ENCODE data around the gene LRRC2.

LRRC2 gene

DNA sequence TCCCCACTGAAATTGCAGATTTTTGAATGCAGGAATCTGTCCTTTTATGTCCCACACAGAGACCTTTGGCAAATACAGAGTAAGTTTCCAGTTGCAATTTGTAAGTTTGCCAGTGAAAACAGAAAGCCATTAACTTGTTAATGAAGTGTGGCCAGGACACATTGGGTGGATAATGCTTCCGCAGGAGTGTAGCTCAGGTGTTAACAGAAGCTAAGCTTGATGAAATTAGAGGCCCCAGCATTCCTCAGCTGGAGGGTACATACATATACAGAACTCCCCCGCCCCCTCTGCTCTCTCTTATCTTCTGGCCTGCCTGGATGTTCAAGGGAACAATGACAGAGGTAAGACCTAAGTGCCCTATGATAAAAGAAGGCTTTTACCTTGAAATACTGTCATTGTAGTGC lies 8.1 kb upstream of the LRRC2 start:
- peaks cover 25% of the 10 kb centered on the region for H3K27me3 Mint-ChIP-seq
- ATAC-seq (no peak), DNase-seq (no peak)
- no peak overlapping the region for H3K4me3 Mint-ChIP-seq
- no peak overlapping the region for H3K27ac Mint-ChIP-seq
- peaks cover 0 to 4% of the 10 kb centered on the region in 2 donors for H3K9me3 Mint-ChIP-seq
- peaks cover 5% of the 10 kb centered on the region for H3K4me1 Mint-ChIP-seq

GRCh38 chr3:46573701-46574100 lies 7.6 kb upstream of the LRRC2 start:
- Mint-ChIP-seq H3K27me3 (peaks cover 22% of the 10 kb centered on the region), H3K4me3 (no peak overlapping the region), H3K9me3 (peaks cover 0 to 4% of the 10 kb centered on the region in 2 donors), H3K27ac (no peak overlapping the region), H3K4me1 (peaks cover 5% of the 10 kb centered on the region)
- DNase-seq (no peak), ATAC-seq (no peak)

GRCh38 chr3:46571684-46572083 lies 5.6 kb upstream of the LRRC2 start:
- DNase-seq (no peak), ATAC-seq (no peak)
- H3K4me3 Mint-ChIP-seq, result no peak overlapping the region
- H3K27ac Mint-ChIP-seq, result no peak overlapping the region
- no peaks in the 10 kb centered on the region for H3K4me1 Mint-ChIP-seq
- H3K27me3 Mint-ChIP-seq, result peaks cover 27% of the 10 kb centered on the region
- H3K9me3 Mint-ChIP-seq, result peaks cover 0 to 4% of the 10 kb centered on the region in 2 donors

DNA sequence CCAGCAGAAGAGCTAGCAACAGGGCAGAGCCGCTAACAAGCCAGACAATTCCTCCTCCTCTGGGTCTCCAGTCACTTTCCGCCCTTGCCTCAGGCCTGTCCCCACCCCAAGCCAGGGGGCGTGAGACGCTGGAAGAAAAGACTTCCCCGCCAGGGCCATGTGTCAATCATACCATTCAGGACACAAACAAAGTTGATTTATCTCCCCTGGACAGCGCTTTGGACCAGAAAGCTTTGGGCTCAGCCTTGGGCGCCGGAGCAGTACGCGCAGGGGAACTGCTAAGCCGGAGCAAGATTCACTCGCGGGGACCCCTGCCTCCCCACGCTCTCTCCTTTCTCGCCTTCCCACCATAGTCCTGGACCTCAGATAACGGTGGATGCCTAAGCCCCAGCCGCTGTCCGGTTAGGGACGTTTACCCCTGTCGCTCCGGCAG lies 479 bp downstream of the LRRC2 start:
- ATAC-seq, result peak; percentile 16
- DNase-seq, result no peak
- Mint-ChIP-seq H3K9me3 (peaks cover 0 to 4% of the 10 kb centered on the region in 2 donors), H3K27ac (peak overlapping the region in 1 of 2 donors; percentile 42), H3K27me3 (peaks cover 53% of the 10 kb centered on the region), H3K4me3 (peak overlapping the region; percentile 45 to 77), H3K4me1 (peaks cover 14% of the 10 kb centered on the region)

GRCh38 chr3:46565077-46565476 lies 1.0 kb downstream of the LRRC2 start:
- Mint-ChIP-seq H3K27me3 (peaks cover 59% of the 10 kb centered on the region), H3K9me3 (peaks cover 0 to 4% of the 10 kb centered on the region in 2 donors), H3K27ac (peak overlapping the region in 1 of 2 donors; percentile 39), H3K4me1 (peaks cover 14% of the 10 kb centered on the region), H3K4me3 (peak overlapping the region; percentile 45 to 77)
- ATAC-seq, result no peak
- DNase-seq, result no peak

DNA sequence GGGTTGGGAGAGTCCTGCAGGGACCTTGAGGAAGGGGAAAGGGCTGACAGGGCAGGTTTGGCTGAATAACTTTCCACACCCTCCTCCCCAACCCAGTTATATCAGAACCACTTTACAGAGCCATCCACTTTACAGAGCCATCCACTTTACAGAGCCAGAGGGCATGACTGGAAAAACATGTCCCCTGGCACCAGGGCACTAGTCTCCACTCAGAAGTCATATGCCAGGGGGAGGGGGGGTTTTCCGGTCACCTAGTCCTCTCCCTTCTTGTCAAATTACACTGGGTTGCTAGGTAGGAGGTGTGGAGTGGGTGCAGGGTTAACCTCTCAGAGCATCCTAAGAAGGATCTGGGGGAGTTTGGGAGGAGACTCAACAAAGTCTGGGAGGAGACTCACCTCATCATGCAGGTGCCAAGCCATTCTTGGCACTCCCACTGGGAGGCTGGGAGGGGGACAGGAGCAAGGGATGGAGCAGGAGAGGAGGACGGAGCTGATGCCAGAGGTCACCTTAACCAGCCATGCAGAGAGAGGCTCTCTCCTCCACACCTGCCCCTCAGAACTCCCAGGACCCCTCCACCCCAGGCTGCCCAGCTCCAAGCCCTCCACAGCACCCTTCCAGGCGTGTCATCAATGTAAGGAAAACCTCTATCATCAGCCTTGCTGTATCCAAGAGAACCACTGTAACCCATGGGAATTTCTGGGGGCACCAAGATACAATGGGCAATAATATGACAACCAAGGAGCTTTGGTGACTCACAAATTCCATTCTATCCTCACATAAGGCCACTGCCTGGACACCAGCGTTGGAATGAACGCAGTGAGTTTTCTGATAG lies 1.7 kb downstream of the LRRC2 start:
- Mint-ChIP-seq H3K4me3 (no peak overlapping the region), H3K27me3 (peaks cover 64% of the 10 kb centered on the region), H3K9me3 (no peaks in the 10 kb centered on the region), H3K27ac (no peak overlapping the region), H3K4me1 (peaks cover 14% of the 10 kb centered on the region)
- DNase-seq (no peak), ATAC-seq (no peak)

- Mint-ChIP-seq H3K9me3 (no peaks in the 10 kb centered on the region), H3K4me3 (no peak overlapping the region), H3K27ac (no peak overlapping the region), H3K4me1 (peaks cover 28% of the 10 kb centered on the region), H3K27me3 (peaks cover 52% of the 10 kb centered on the region)
- DNase-seq (no peak), ATAC-seq (peak; percentile 64)
These were observed 4.2 kb downstream of the LRRC2 start for GRCh38 chr3:46561951-46562350.

DNA sequence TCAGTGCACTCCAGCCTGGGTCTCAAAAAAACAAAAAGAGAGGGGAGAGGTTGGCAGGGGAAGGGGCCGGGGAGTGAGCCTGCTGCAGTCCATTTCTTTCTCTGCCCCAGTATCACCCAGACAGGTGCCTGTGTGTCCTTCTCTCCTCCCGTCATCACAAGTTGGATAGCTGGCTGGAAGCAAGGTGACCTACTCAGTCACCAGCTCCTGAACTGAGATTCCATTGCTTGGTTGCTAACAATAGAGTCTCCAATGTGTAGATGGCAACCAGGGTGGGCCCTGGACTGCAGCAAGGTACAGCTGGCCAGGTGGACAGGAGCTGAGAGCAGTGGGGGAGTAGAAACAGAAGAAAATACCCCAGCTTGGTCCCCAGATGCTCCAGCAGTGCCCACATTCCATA lies 4.6 kb downstream of the LRRC2 start:
- Mint-ChIP-seq H3K4me1 (peaks cover 28% of the 10 kb centered on the region), H3K9me3 (no peaks in the 10 kb centered on the region), H3K4me3 (no peak overlapping the region), H3K27me3 (peaks cover 51% of the 10 kb centered on the region), H3K27ac (no peak overlapping the region)
- ATAC-seq, result no peak
- DNase-seq, result no peak

- no peak for ATAC-seq
- Mint-ChIP-seq H3K4me1 (peaks cover 14% of the 10 kb centered on the region), H3K4me3 (peak overlapping the region in 1 of 2 donors; percentile 83), H3K27me3 (peaks cover 28% of the 10 kb centered on the region), H3K27ac (no peak overlapping the region), H3K9me3 (no peaks in the 10 kb centered on the region)
- no peak for DNase-seq
These were observed 6.9 kb downstream of the LRRC2 start for GRCh38 chr3:46559091-46559704.

GRCh38 chr3:46558184-46559043 lies 7.7 kb downstream of the LRRC2 start:
- Mint-ChIP-seq H3K4me3 (peak overlapping the region; percentile 83 to 85), H3K9me3 (no peaks in the 10 kb centered on the region), H3K27ac (peak overlapping the region in 1 of 2 donors; percentile 21), H3K27me3 (peaks cover 20% of the 10 kb centered on the region), H3K4me1 (peaks cover 14% of the 10 kb centered on the region)
- peak; percentile 99 for ATAC-seq
- peak; percentile 66 to 76 for DNase-seq

DNA sequence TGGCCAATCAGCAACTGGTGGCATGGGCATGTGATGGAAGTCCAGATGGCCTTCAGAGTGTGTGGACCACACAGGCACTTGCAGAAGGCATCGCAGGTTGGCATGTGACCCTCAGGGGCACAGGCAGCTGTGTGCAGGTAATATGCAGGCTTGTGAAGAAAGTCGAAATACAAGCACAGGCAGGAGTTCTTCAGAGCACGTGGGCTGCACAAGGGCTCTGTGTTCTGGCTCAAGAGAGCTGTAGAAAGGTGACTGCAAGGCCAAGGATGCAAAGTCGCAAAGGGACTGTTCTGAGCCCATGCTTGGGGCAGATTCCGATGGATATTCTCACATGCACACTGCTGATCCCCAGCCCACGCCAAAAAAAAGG lies 8.3 kb downstream of the LRRC2 start:
- Mint-ChIP-seq H3K27me3 (peaks cover 14% of the 10 kb centered on the region), H3K4me3 (no peak overlapping the region), H3K4me1 (peaks cover 14% of the 10 kb centered on the region), H3K27ac (no peak overlapping the region), H3K9me3 (no peaks in the 10 kb centered on the region)
- DNase-seq (no peak), ATAC-seq (no peak)

- Mint-ChIP-seq H3K27me3 (peaks cover 6% of the 10 kb centered on the region), H3K9me3 (no peaks in the 10 kb centered on the region), H3K4me3 (no peak overlapping the region), H3K27ac (no peak overlapping the region), H3K4me1 (peaks cover 18% of the 10 kb centered on the region)
- ATAC-seq (no peak), DNase-seq (no peak)
These were observed 12.9 kb downstream of the LRRC2 start for GRCh38 chr3:46553154-46553553.

GRCh38 chr3:46552538-46552937 lies 13.6 kb downstream of the LRRC2 start:
- Mint-ChIP-seq H3K9me3 (no peaks in the 10 kb centered on the region), H3K4me1 (peaks cover 12% of the 10 kb centered on the region), H3K4me3 (no peak overlapping the region), H3K27me3 (peaks cover 6% of the 10 kb centered on the region), H3K27ac (no peak overlapping the region)
- no peak for ATAC-seq
- no peak for DNase-seq

- no peak for DNase-seq
- Mint-ChIP-seq H3K27me3 (peaks cover 6% of the 10 kb centered on the region), H3K4me3 (no peak overlapping the region), H3K9me3 (no peaks in the 10 kb centered on the region), H3K4me1 (peaks cover 16% of the 10 kb centered on the region), H3K27ac (no peak overlapping the region)
- no peak for ATAC-seq
These were observed 14.5 kb downstream of the LRRC2 start for GRCh38 chr3:46551615-46552014.

- H3K27me3 Mint-ChIP-seq, result peaks cover 6% of the 10 kb centered on the region
- ATAC-seq, result no peak
- no peaks in the 10 kb centered on the region for H3K9me3 Mint-ChIP-seq
- no peak overlapping the region for H3K27ac Mint-ChIP-seq
- no peak for DNase-seq
- H3K4me3 Mint-ChIP-seq, result no peak overlapping the region
- H3K4me1 Mint-ChIP-seq, result peaks cover 29% of the 10 kb centered on the region
These were observed 16.1 kb downstream of the LRRC2 start for GRCh38 chr3:46549989-46550388.

Data from stimulated activated naive CD8-positive, alpha-beta T cell treated with anti-CD3 and anti-CD28 coated beads, Interleukin-15, amount 100 ng/mL, for 72 hours (primary cell).